ENCODE results near the gene CLMP.

Gene CLMP

GRCh38 chr11:123083623-123084029 lies 111.4 kb downstream of the CLMP start:
- no peak overlapping the region for H2AFZ ChIP-seq (ENCODE audit: insufficient read depth, low read length, poor library complexity)
- H3K9ac ChIP-seq (ENCODE audit: low read length) = no peak overlapping the region
- no peak overlapping the region for H3K14ac ChIP-seq (ENCODE audit: low read length)
- no peaks in the 10 kb centered on the region for H3K9me3 ChIP-seq (ENCODE audit: insufficient read depth, low read depth, low read length)
- no peak overlapping the region for H3K23ac ChIP-seq (ENCODE audit: low read length)
- no peak overlapping the region for H4K8ac ChIP-seq (ENCODE audit: low read depth, low read length)
- no peaks in the 10 kb centered on the region for H3K79me2 ChIP-seq (ENCODE audit: control insufficient read depth, insufficient read depth, low read length, poor library complexity)
- no peak overlapping the region for H3K4me3 ChIP-seq (ENCODE audit: low read depth, low read length)
- H3K36me3 ChIP-seq (ENCODE audit: control insufficient read depth in 1 of 2, insufficient read depth in 2 of 2, low read length in 2 of 2) = peaks cover 0 to 5% of the 10 kb centered on the region in 2 experiments
- no peak overlapping the region for H4K12ac ChIP-seq (ENCODE audit: low read depth, low read length)
- H3K4me2 ChIP-seq (ENCODE audit: low read length) = no peak overlapping the region
- no peak overlapping the region for H3K27ac ChIP-seq (ENCODE audit: low read depth, low read length)
- WGBS (ENCODE audit: extremely low coverage, insufficient coverage, insufficient read length) = no CpG with 5 or more reads among the region's 4 CpGs
- H2AK5ac ChIP-seq (ENCODE audit: low read length) = no peak overlapping the region
- H3K4ac ChIP-seq (ENCODE audit: low read depth, low read length) = no peak overlapping the region
- no peak overlapping the region for H2BK12ac ChIP-seq (ENCODE audit: low read length)
- no peaks in the 10 kb centered on the region for H3K79me1 ChIP-seq (ENCODE audit: low read length)
- H2BK5ac ChIP-seq (ENCODE audit: low read depth, low read length, poor library complexity) = no peak overlapping the region
- peaks cover 0 to 2% of the 10 kb centered on the region in 2 experiments for H3K4me1 ChIP-seq (ENCODE audit: control insufficient read depth in 1 of 2, insufficient read depth in 2 of 2, low read length in 2 of 2)
- DNase-seq = peak; percentile 61 to 73
- H2BK120ac ChIP-seq (ENCODE audit: insufficient read depth, low read length, poor library complexity) = no peak overlapping the region
- no peaks in the 10 kb centered on the region for H3K27me3 ChIP-seq (ENCODE audit: insufficient read depth, low read length)
- no peak overlapping the region for H3K18ac ChIP-seq (ENCODE audit: low read length)
- no peak overlapping the region for H4K91ac ChIP-seq (ENCODE audit: low read depth, low read length)

GRCh38 chr11:123082977-123083376 lies 112.1 kb downstream of the CLMP start:
- no peaks in the 10 kb centered on the region for H3K27me3 ChIP-seq (ENCODE audit: insufficient read depth, low read length)
- no peak overlapping the region for H4K8ac ChIP-seq (ENCODE audit: low read depth, low read length)
- peaks cover 0 to 2% of the 10 kb centered on the region in 2 experiments for H3K4me1 ChIP-seq (ENCODE audit: control insufficient read depth in 1 of 2, insufficient read depth in 2 of 2, low read length in 2 of 2)
- no CpG with 5 or more reads among the region's 4 CpGs for WGBS (ENCODE audit: extremely low coverage, insufficient coverage, insufficient read length)
- DNase-seq = no peak
- H4K12ac ChIP-seq (ENCODE audit: low read depth, low read length) = no peak overlapping the region
- H2AFZ ChIP-seq (ENCODE audit: insufficient read depth, low read length, poor library complexity) = no peak overlapping the region
- H2BK5ac ChIP-seq (ENCODE audit: low read depth, low read length, poor library complexity) = no peak overlapping the region
- H2AK5ac ChIP-seq (ENCODE audit: low read length) = no peak overlapping the region
- no peak overlapping the region for H3K27ac ChIP-seq (ENCODE audit: low read depth, low read length)
- H3K9me3 ChIP-seq (ENCODE audit: insufficient read depth, low read depth, low read length) = no peaks in the 10 kb centered on the region
- H3K18ac ChIP-seq (ENCODE audit: low read length) = no peak overlapping the region
- H3K4ac ChIP-seq (ENCODE audit: low read depth, low read length) = no peak overlapping the region
- peaks cover 0 to 5% of the 10 kb centered on the region in 2 experiments for H3K36me3 ChIP-seq (ENCODE audit: control insufficient read depth in 1 of 2, insufficient read depth in 2 of 2, low read length in 2 of 2)
- no peak overlapping the region for H3K4me3 ChIP-seq (ENCODE audit: low read depth, low read length)
- H3K79me1 ChIP-seq (ENCODE audit: low read length) = no peaks in the 10 kb centered on the region
- no peak overlapping the region for H3K9ac ChIP-seq (ENCODE audit: low read length)
- no peak overlapping the region for H3K23ac ChIP-seq (ENCODE audit: low read length)
- H3K4me2 ChIP-seq (ENCODE audit: low read length) = no peak overlapping the region
- H3K14ac ChIP-seq (ENCODE audit: low read length) = no peak overlapping the region
- no peak overlapping the region for H2BK120ac ChIP-seq (ENCODE audit: insufficient read depth, low read length, poor library complexity)
- H2BK12ac ChIP-seq (ENCODE audit: low read length) = no peak overlapping the region
- H4K91ac ChIP-seq (ENCODE audit: low read depth, low read length) = no peak overlapping the region
- H3K79me2 ChIP-seq (ENCODE audit: control insufficient read depth, insufficient read depth, low read length, poor library complexity) = no peaks in the 10 kb centered on the region

- H3K79me2 ChIP-seq (ENCODE audit: control insufficient read depth, insufficient read depth, low read length, poor library complexity) = no peaks in the 10 kb centered on the region
- H2BK120ac ChIP-seq (ENCODE audit: insufficient read depth, low read length, poor library complexity) = no peak overlapping the region
- H2BK5ac ChIP-seq (ENCODE audit: low read depth, low read length, poor library complexity) = no peak overlapping the region
- no peak overlapping the region for H3K4me2 ChIP-seq (ENCODE audit: low read length)
- no peak overlapping the region for H2BK12ac ChIP-seq (ENCODE audit: low read length)
- H3K14ac ChIP-seq (ENCODE audit: low read length) = no peak overlapping the region
- WGBS (ENCODE audit: extremely low coverage, insufficient coverage, insufficient read length) = no CpG with 5 or more reads among the region's 1 CpG
- no peak overlapping the region for H4K8ac ChIP-seq (ENCODE audit: low read depth, low read length)
- no peak overlapping the region for H3K4me3 ChIP-seq (ENCODE audit: low read depth, low read length)
- H4K91ac ChIP-seq (ENCODE audit: low read depth, low read length) = no peak overlapping the region
- H3K4ac ChIP-seq (ENCODE audit: low read depth, low read length) = no peak overlapping the region
- H2AFZ ChIP-seq (ENCODE audit: insufficient read depth, low read length, poor library complexity) = no peak overlapping the region
- no peak overlapping the region for H3K27ac ChIP-seq (ENCODE audit: low read depth, low read length)
- H3K4me1 ChIP-seq (ENCODE audit: control insufficient read depth in 1 of 2, insufficient read depth in 2 of 2, low read length in 2 of 2) = no peaks in the 10 kb centered on the region
- no peak overlapping the region for H3K23ac ChIP-seq (ENCODE audit: low read length)
- no peak for DNase-seq
- H2AK5ac ChIP-seq (ENCODE audit: low read length) = no peak overlapping the region
- H3K9ac ChIP-seq (ENCODE audit: low read length) = no peak overlapping the region
- H3K27me3 ChIP-seq (ENCODE audit: insufficient read depth, low read length) = no peaks in the 10 kb centered on the region
- H4K12ac ChIP-seq (ENCODE audit: low read depth, low read length) = no peak overlapping the region
- no peak overlapping the region for H3K18ac ChIP-seq (ENCODE audit: low read length)
- H3K36me3 ChIP-seq (ENCODE audit: control insufficient read depth in 1 of 2, insufficient read depth in 2 of 2, low read length in 2 of 2) = peaks cover 0 to 5% of the 10 kb centered on the region in 2 experiments
- no peaks in the 10 kb centered on the region for H3K9me3 ChIP-seq (ENCODE audit: insufficient read depth, low read depth, low read length)
- no peaks in the 10 kb centered on the region for H3K79me1 ChIP-seq (ENCODE audit: low read length)
Observed at GRCh38 chr11:123080015-123080414, 115.0 kb downstream of the CLMP start.

- H4K12ac ChIP-seq (ENCODE audit: low read depth, low read length) = no peak overlapping the region
- H2AK5ac ChIP-seq (ENCODE audit: low read length) = no peak overlapping the region
- no peak overlapping the region for H3K4me3 ChIP-seq (ENCODE audit: low read depth, low read length)
- no peak overlapping the region for H2BK12ac ChIP-seq (ENCODE audit: low read length)
- no peak for DNase-seq
- H3K4ac ChIP-seq (ENCODE audit: low read depth, low read length) = no peak overlapping the region
- H3K9me3 ChIP-seq (ENCODE audit: insufficient read depth, low read depth, low read length) = no peaks in the 10 kb centered on the region
- H3K4me2 ChIP-seq (ENCODE audit: low read length) = no peak overlapping the region
- H3K27ac ChIP-seq (ENCODE audit: low read depth, low read length) = no peak overlapping the region
- H2BK5ac ChIP-seq (ENCODE audit: low read depth, low read length, poor library complexity) = no peak overlapping the region
- H3K79me1 ChIP-seq (ENCODE audit: low read length) = no peaks in the 10 kb centered on the region
- no peak overlapping the region for H3K9ac ChIP-seq (ENCODE audit: low read length)
- no peak overlapping the region for H3K23ac ChIP-seq (ENCODE audit: low read length)
- peaks cover 4 to 6% of the 10 kb centered on the region in 2 experiments for H3K36me3 ChIP-seq (ENCODE audit: control insufficient read depth in 1 of 2, insufficient read depth in 2 of 2, low read length in 2 of 2)
- H2AFZ ChIP-seq (ENCODE audit: insufficient read depth, low read length, poor library complexity) = no peak overlapping the region
- no peaks in the 10 kb centered on the region for H3K27me3 ChIP-seq (ENCODE audit: insufficient read depth, low read length)
- no peak overlapping the region for H3K18ac ChIP-seq (ENCODE audit: low read length)
- H2BK120ac ChIP-seq (ENCODE audit: insufficient read depth, low read length, poor library complexity) = no peak overlapping the region
- H4K8ac ChIP-seq (ENCODE audit: low read depth, low read length) = no peak overlapping the region
- no CpG with 5 or more reads among the region's 2 CpGs for WGBS (ENCODE audit: extremely low coverage, insufficient coverage, insufficient read length)
- H3K14ac ChIP-seq (ENCODE audit: low read length) = no peak overlapping the region
- no peaks in the 10 kb centered on the region for H3K79me2 ChIP-seq (ENCODE audit: control insufficient read depth, insufficient read depth, low read length, poor library complexity)
- H3K4me1 ChIP-seq (ENCODE audit: control insufficient read depth in 1 of 2, insufficient read depth in 2 of 2, low read length in 2 of 2) = no peaks in the 10 kb centered on the region
- H4K91ac ChIP-seq (ENCODE audit: low read depth, low read length) = no peak overlapping the region
Observed at GRCh38 chr11:123076484-123076883, 118.6 kb downstream of the CLMP start.
